ENCODE data around the gene NLRP6.
"Not testable (repeated sequence)": the region's sequence is repeated elsewhere in the genome, so short reads cannot be mapped to it uniquely, and the experiment has no call there.

NLRP6 gene

DNA sequence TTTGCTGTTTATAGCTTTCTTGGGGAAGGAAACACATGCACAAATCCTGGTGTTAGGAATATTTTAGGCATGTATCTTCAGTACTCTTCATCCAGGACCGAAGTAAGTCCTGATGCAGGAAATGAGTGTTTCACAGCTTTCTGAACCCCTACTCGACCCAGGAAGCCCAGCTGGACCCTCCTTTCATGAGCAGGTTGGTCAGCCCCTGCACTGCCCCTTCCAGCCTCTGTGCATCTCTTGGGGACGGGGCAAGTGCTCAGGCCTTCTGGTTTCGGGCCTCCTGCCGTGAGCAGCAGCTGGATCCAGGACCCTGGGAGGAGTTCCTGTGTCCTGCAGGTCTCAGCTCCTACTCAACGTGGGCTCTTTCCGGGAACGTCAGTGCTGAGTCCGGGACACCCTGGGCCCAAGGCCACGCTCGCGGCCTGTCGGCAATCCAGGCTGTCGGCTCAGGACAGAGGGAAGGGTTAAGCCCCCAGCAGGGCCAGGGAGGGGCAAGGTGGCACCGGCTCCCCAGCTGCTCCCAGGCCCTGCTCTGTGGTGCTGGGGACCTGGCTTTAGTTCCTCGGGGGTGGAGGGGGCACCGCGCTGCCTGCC, 31.9 kb downstream of the NLRP6 start:
- DNase-seq = not testable (repeated sequence)

DNA sequence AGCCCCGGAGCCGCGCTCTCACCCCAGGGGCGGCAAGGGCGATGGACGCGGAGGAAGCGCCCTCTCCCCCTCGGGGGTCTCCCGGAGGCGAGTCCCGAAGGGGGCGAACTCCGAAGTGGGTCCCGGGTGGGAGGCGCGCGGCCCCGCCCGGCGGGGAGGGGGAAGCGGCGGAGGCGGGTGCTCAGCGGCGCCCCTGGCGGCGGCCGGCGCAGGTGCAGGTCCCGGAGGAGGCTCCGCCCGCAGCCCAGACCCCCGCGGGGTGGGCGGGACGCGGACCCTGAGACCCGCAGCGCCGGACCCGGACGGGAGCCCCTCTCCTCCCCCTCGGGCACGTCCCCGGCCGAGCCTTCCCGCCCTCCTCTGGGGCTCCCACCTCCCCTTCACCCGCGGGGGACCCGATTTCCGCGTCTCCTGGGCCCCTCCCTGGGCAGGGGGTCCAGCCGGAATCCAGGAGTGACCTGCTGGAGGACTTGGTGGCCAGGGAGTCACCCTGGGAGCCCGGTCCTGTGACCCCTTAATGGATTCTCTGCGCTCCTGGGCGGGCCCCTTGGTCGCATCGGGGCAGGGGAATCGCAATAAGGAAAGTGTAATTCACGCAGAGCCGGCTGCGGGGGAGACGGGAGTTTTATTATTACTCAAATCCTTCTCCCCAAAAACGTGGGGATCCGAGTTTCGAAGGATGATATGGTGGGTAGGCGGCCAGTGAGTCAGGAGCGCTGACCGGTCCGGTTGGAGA, 33.0 kb downstream of the NLRP6 start:
- DNase-seq = not testable (repeated sequence)

DNA sequence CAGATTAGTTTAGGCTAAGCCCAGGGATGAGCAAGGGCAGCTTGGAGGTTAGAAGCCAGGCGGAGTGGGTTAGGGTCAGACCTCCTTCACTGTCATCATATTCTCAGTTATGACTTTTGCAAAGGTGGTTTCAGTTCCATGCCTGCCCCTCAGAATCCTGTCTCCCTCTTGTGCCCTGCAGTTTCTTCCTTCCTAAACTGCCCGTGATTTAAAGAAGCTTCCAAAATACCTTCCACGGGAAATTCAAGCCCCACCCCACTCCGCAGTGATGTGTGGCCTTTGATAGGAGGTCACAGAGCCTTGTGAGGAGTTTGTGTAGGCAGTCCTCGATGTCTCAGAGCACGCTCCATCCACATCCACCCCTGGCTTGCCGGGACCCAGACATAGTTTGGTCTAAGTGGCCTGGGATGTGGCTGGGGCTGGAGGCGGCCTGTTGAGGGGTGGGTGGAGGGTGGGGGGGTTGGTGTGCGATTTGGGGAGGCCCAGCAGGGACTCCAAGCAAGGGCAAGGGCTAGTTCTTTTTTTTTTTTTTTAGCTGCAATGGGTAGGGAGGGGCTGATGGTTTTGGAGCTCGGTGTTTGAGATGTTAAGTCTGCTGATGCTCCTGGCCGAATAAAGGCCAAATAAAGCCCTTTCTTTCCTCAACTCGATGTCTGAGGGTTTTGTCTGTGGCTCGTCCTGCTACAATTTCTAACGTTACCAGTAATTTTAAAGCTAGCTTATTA, 34.0 kb downstream of the NLRP6 start:
- no peak for DNase-seq

DNA sequence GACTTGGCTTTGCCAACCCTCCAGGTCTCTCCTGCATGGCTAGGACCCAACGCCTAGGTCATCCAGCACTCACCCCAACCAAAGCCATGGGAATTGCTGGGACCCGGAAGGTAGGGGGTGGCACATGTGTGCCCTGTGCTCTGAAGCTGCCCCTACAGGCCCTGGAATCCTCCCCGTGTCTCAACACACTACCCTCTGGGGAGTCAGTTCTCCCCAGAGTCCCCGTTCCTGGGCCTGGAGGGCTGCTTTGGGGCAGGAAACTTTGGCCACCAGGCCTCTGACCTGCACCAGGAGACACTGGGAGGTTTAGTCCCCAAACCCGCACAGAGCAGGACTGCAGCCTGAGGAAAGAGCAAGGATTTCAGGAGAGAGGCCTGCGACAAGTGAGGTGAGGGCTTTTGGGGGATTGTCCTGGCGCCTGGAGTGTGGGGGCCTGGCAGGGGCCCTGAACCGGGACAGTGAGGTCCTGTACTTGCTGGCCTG, 35.1 kb downstream of the NLRP6 start:
- DNase-seq = no peak

DNA sequence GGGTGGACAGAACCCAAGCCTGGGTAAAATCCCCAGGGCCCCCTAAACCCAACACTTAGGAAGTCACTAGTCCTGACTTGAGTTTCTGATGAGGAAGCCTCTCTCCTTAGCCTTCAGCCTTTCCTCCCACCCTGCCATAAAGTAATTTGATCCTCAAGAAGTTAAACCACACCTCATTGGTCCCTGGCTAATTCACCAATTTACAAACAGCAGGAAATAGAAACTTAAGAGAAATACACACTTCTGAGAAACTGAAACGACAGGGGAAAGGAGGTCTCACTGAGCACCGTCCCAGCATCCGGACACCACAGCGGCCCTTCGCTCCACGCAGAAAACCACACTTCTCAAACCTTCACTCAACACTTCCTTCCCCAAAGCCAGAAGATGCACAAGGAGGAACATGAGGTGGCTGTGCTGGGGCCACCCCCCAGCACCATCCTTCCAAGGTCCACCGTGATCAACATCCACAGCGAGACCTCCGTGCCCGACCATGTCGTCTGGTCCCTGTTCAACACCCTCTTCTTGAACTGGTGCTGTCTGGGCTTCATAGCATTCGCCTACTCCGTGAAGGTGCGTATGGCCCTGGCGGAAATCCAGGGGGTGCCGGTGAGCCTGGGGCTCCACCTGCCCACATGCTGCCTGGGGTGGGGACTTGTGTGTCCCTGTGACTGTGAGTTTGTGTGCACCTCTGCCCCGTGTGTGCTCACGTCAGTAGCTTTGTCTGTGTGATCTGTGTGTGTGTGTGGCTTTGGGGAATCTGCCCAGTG, 35.8 kb downstream of the NLRP6 start, which contains the start of gene IFITM1:
IFITM1 (plus strand) TSS at position 254 of the 767 bp plus-strand sequence; CDS start at position 385, 131 bp downstream.
- no peak for DNase-seq

DNA sequence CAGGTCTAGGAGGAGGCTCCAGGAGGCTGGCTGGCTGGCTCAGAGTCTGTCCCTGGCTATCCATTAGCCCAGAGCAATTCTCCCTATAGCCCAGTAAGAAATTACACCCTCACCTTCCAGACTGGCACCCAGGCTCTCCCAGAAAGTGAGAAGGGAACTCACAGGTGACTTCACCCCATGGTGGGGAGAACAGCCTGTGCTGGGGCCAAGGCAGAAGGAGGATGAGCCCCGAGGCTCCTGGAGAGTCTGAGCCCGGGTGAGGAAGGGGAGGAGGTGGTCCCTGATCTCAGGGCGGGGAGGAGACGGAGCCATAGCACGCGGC, 36.3 kb downstream of the NLRP6 start:
- not testable (repeated sequence) for DNase-seq

DNA sequence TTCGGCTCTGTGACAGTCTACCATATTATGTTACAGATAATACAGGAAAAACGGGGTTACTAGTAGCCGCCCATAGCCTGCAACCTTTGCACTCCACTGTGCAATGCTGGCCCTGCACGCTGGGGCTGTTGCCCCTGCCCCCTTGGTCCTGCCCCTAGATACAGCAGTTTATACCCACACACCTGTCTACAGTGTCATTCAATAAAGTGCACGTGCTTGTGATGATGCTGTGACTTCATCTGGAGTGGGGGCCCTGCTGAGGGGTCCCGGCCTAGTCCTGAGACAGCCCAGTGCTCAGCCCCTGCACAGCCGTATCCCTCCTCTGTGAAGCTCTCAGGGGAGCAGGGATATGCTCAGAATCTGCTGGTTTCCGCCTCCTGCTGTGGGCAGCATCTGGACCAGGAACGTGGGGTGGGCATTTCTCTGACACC, 36.9 kb downstream of the NLRP6 start:
- no peak for DNase-seq

DNA sequence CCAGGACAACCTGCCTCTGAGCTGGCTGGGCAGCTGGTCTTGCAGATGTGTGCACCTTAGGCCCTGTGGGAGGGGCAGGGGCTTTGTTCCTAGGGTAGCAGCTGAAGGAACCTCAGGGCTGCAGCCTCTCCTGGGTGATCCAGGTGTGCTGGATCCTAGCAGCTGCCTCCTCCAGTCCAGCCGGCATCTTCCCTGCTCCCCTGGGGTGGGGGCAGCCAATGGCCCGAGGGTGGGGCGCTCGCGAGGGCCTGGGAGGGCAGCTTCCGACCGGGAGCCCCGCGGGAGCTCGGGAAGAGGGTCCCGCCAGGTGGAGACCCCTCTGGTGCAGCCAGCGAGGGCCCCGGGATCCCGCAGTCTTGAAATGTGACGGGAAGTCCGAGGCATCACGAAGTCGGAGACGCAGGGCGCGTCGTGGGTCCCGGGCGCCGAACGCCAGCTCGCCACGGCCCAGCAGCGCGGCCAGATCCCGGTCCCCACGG, 37.3 kb downstream of the NLRP6 start:
- no peak for DNase-seq

DNA sequence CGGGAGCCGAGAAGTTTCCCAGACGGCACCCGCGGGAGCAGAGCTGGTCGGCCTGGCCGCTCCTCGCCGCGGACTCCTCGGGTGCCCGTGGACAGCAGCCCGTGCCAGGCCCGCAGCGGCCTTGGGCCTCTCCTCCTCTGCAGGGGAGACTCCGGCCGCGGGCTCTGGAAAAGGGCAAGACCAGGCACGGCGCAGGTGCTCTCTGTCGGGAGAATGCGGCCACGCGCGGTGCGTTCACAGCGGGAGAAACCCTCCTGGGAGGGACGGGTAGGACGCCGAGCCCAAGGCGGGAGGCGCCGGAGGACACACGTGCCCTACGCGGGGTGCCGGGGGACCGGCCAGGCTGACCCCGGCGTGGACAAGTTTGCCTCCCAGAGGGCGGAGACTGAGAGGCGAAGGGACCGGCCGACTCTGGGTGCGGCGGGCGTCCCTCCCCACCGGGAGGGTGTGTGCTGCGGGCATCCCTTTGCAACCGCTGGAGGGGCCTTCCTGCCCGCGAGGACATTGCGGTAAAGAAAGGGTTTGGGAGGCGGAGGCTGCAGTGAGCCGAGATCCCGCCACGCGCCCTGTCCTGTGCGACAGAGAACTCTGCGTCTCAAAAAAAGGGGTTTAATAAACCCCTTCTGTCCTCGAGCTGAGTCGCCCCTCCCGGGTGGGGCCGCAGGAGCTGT, 38.0 kb downstream of the NLRP6 start:
- no peak for DNase-seq

DNA sequence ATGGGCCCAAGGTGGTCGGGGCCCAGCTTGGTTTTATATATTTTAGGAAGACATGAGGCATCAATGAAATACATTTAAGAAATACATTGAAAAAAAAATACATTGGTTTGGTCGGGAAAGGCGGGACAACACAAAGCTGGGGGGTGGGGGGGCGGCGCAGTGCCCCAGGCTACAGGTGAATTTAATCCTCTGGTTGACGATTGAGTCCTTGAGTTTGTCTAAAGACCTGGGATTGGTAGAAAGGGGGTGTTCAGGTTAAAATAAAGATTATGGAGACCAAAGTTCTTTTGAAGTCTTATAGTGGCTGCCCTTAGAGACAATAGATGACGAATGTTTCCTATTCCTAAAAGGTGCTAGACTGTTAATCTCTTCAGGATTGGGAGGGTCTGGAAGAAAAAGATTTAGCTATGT, 38.7 kb downstream of the NLRP6 start:
- DNase-seq = no peak

DNA sequence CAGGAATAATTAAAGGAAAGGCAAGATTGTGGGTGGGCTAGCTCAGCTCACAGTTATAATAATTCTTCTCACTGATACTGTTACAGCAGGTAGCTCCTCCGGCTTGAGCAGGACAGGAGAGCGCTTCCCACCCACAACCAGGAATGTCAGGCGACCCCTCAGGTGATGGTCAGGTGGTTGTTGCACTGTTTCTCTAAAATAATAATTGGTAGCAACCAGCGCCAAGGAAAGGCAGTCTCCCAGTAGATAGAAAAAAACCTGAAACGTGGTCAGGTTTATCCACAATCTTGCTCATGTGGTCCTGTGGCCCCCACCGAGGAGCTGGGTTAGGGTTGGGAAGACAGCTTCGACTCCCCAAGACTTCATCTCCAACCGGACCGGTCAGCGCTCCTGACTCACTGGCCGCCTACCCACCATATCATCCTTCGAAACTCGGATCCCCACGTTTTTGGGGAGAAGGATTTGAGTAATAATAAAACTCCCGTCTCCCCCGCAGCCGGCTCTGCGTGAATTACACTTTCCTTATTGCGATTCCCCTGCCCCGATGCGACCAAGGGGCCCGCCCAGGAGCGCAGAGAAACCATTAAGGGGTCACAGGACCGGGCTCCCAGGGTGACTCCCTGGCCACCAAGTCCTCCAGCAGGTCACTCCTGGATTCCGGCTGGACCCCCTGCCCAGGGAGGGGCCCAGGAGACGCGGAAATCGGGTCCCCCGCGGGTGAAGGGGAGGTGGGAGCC, 39.6 kb downstream of the NLRP6 start:
- not testable (repeated sequence) for DNase-seq

DNA sequence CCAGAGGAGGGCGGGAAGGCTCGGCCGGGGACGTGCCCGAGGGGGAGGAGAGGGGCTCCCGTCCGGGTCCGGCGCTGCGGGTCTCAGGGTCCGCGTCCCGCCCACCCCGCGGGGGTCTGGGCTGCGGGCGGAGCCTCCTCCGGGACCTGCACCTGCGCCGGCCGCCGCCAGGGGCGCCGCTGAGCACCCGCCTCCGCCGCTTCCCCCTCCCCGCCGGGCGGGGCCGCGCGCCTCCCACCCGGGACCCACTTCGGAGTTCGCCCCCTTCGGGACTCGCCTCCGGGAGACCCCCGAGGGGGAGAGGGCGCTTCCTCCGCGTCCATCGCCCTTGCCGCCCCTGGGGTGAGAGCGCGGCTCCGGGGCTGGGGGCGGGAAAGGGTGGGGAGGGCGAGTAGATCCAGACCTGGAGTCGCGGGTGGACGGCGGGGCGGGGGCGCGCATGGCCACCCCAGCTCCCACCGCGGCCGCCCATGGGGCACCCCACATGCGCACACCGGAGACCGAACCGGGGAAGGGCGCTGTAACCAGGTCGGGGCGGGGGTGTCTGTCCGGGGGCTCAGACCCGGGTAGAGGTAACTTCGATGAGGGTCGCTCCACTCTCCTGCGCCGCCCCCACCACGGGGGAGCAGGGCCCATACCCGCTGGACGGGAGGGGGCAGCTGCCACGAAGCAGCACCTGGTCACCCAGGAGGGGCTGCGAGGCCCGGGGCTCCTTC, 40.4 kb downstream of the NLRP6 start:
- not testable (repeated sequence) for DNase-seq

DNA sequence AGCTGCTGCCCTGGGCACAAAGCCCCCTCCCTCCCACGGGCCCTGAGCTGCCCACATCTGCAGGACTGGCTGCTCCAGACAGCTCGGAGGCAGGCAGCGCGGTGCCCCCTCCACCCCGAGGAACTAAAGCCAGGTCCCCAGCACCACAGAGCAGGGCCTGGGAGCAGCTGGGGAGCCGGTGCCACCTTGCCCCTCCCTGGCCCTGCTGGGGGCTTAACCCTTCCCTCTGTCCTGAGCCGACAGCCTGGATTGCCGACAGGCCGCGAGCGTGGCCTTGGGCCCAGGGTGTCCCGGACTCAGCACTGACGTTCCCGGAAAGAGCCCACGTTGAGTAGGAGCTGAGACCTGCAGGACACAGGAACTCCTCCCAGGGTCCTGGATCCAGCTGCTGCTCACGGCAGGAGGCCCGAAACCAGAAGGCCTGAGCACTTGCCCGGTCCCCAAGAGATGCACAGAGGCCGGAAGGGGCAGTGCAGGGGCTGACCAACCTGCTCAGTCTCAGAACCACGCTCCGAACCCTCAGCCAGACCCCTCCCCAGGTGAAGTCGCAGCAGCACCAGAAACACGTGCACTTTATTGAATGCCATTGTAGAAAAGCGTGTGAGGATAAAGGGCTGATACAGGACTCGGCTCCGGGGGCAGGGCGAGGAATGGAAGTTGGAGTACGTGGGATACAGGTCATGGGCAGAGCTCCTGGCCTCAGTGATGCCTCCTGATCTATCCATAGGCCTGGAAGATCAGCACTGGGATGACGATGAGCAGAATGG, 41.1 kb downstream of the NLRP6 start:
- DNase-seq = not testable (repeated sequence)

DNA sequence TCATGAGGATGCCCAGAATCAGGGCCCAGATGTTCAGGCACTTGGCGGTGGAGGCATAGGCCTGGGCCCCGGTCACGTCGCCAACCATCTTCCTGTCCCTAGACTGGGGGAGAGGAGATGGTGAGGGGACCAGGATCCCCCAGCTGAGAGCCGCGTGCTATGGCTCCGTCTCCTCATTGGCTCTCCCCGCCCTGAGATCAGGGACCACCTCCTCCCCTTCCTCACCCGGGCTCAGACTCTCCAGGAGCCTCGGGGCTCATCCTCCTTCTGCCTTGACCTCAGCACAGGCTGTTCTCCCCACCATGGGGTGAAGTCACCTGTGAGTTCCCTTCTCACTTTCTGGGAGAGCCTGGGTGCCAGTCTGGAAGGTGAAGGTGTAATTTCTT, 41.7 kb downstream of the NLRP6 start:
- DNase-seq = not testable (repeated sequence)

DNA sequence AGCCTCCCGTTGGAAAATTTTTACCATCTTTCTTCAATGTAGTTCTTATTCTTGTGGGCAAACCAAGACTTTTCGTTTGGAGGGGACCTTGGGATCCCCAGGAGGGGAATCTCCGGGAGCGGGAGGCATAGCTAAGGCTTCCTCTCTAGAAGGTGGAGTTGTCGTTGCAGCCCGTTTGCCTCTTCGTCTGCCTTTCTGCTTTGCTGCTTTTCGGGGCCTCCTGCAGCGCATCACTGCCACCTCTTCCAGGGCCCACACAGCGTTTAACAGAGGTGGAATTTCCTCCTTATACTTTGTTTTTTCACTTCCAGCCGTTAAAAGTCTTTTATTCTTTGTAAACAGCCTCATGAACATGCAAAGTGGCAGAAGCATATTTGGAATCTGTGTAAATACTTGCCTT, 45.9 kb downstream of the NLRP6 start:
- peak; percentile 38 for DNase-seq

DNA sequence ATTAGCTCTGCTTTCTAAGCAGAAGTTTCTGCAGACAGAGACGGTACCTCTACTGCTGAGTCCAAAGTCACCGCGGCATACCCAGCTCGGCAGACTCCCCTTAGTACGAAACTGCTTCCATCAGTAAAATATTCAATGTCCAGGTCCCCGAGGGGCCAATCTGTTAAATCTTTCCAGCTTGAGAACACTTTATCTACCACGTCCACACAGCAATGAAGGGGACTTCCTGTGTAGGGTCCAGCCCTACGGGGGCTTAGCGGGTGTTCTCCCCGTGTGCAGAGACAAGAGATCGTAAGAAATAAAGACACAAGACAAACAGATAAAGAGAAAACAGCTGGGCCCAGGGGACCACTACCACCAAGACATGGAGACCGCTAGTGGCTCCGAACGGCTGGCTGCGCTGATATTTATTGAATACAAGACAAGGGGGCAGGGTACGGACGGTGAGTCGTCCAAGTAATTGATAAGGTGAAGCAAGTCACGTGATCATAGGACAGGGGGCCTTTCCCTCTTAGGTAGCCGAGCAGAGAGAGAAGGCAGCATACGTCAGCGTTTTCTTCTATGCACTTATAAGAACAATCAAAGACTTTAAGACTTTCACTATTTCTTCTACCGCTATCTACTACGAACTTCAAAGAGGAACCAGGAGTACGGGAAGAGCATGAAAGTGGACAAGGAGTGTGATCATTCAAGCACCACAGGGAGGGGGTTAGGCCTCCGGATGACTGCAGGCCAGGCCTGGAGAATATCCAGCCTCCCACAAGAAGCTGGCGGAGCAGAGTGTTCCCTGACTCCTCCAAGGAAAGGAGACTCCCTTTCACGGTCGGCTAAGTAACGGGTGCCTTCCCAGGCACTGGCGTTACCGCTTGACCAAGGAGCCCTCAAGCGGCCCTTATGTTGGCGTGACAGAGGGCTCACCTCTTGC, 46.6 kb downstream of the NLRP6 start:
- not testable (repeated sequence) for DNase-seq

DNA sequence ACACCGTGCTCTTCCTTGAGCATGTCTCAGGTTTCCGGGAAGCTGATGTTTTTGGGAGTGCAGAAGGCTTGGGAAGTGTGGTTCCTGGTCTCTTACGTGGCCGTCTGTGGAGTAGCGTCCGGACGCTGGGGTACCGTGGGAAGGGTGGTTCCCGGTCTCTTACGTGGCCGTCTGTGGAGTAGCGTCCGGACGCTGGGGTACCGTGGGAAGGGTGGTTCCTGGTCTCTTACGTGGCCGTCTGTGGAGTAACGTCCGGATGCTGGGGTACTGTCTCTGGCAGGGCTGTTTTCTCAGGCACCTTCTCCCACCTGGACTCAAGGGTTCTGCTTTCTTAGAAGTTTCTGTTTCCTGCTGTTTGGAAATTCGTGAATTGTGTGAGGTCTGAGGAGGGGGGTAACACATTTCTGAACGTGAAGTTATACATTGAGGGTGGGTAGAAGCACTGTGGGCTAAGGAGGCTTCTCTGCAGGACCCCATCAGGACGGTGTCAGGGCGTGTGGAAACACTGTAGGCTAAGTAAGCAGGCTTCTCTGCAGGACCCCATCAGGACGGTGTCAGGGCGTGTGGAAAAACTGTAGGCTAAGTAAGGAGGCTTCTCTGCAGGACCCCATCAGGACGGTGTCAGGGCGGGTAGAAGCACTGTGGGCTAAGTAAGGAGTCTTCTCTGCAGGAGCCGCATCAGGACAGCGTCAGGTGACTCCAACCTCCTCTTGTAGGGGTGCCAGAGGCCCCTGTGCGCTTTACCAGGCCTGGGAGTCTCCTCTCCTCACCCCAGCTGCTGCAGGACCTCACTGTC, 47.8 kb downstream of the NLRP6 start:
- DNase-seq = no peak

DNA sequence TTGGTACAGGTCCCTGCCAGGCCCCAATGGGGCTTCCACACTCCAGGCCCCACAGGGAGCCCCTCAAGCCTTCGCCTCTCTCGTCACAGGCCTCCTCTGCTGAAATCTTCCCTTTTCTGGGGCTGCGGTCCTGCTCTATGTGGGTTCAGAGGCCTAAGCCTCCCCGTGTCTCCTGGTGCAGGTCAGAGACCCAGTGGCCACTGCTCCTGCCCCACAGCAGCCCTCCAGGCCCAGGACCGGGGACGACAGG, 48.3 kb downstream of the NLRP6 start:
- no peak for DNase-seq

Measured in NCI-H526 treated with DMSO at 0.1 percent for 48 hours (cell line).